ENCODE measurements around the gene ANP32A. TPM values are rescaled to one million over a fixed set of nuclear protein-coding genes. Genes with fewer than 3 reads are reported as not detected.

The ANP32A gene
- total and polyA plus RNA-seq, 2 experiments from 2014 or later: 140 to 278 TPM

DNA sequence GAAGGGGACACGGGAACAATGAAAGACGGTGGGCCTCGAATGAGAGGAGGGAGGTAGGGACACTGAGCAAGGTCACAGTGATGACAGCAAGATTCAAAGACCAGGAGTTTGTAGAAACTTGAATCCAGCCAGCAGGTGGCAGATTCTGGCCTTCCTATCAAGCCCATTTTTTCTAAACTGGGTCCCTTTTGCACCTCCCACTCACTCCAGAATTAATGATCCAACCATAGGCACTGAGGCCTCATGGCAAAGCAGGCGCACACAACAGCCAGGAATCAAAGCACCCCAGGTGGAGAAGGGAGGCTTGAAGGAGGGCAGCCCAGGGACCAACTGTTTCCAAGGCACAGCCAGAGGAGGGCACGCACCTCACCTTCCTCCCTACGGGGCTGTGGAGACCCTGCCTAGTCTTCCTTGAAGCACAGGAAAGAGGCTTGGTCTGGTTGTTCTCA, 90.2 kb downstream of the ANP32A start:
- TF ChIP-seq, protein P1, sequence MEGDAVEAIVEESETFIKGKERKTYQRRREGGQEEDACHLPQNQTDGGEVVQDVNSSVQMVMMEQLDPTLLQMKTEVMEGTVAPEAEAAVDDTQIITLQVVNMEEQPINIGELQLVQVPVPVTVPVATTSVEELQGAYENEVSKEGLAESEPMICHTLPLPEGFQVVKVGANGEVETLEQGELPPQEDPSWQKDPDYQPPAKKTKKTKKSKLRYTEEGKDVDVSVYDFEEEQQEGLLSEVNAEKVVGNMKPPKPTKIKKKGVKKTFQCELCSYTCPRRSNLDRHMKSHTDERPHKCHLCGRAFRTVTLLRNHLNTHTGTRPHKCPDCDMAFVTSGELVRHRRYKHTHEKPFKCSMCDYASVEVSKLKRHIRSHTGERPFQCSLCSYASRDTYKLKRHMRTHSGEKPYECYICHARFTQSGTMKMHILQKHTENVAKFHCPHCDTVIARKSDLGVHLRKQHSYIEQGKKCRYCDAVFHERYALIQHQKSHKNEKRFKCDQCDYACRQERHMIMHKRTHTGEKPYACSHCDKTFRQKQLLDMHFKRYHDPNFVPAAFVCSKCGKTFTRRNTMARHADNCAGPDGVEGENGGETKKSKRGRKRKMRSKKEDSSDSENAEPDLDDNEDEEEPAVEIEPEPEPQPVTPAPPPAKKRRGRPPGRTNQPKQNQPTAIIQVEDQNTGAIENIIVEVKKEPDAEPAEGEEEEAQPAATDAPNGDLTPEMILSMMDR (IDR thresholded peaks at IDR 0.05; ENCODE audit: low read depth, low read length): peak; percentile 56
- Histone ChIP-seq H3K4me3 (no peak overlapping the region), H3K36me3 (no peaks in the 10 kb centered on the region), H3K27me3 (no peaks in the 10 kb centered on the region), H3K27ac (peak overlapping the region; percentile 10), H3K4me1 (ENCODE audit: low read depth) (peaks cover 32% of the 10 kb centered on the region), H3K9me3 (ENCODE audit: low read depth) (no peaks in the 10 kb centered on the region)
- peak; percentile 72 to 75 for DNase-seq (ENCODE audit: low read depth in 1 of 2, low spot score in 1 of 2)

GRCh38 chr15:68729789-68730411, 90.8 kb downstream of the ANP32A start:
- H3K27me3 ChIP-seq: no peaks in the 10 kb centered on the region
- H3K4me3 ChIP-seq: no peak overlapping the region
- TF ChIP-seq, protein P1 (IDR thresholded peaks at IDR 0.05; ENCODE audit: low read depth, low read length): no peak
- H3K4me1 ChIP-seq (ENCODE audit: low read depth): peaks cover 32% of the 10 kb centered on the region
- H3K9me3 ChIP-seq (ENCODE audit: low read depth): no peaks in the 10 kb centered on the region
- peak in 1 of 2 donors; percentile 16 for DNase-seq (ENCODE audit: low read depth in 1 of 2, low spot score in 1 of 2)
- no peaks in the 10 kb centered on the region for H3K36me3 ChIP-seq
- no peak overlapping the region for H3K27ac ChIP-seq

Other genes with a start within 250 kb of the ANP32A start
- 2.9 and 3.3 TPM in 2 replicates for gene CORO2B, start 241.9 kb downstream of the ANP32A start, total RNA-seq
- 1.6 and 3.0 TPM in 2 replicates for gene CORO2B, start 241.9 kb downstream of the ANP32A start, polyA plus RNA-seq
- not detected in 2 replicates for gene SPESP1, start 109.6 kb upstream of the ANP32A start, total RNA-seq
- gene SPESP1, start 109.6 kb upstream of the ANP32A start, polyA plus RNA-seq: not detected in 2 replicates
- gene NOX5, start 193.8 kb upstream of the ANP32A start, total RNA-seq: 0.12 and 0.25 TPM in 2 replicates
- gene NOX5, start 193.8 kb upstream of the ANP32A start, polyA plus RNA-seq: 0.39 and 1.4 TPM in 2 replicates